LNCAP (cell line): ENCODE measurements around the gene ZCCHC24.

ENCODE experiments used
- TF ChIP-seq, protein P1 (sequence below): fragments of 450-650 bp; IDR thresholded peaks from 2 replicates; pipeline ENCODE4 v1.5.1; 2017; ENCODE audit warnings: mild to moderate bottlenecking

Gene ZCCHC24

DNA sequence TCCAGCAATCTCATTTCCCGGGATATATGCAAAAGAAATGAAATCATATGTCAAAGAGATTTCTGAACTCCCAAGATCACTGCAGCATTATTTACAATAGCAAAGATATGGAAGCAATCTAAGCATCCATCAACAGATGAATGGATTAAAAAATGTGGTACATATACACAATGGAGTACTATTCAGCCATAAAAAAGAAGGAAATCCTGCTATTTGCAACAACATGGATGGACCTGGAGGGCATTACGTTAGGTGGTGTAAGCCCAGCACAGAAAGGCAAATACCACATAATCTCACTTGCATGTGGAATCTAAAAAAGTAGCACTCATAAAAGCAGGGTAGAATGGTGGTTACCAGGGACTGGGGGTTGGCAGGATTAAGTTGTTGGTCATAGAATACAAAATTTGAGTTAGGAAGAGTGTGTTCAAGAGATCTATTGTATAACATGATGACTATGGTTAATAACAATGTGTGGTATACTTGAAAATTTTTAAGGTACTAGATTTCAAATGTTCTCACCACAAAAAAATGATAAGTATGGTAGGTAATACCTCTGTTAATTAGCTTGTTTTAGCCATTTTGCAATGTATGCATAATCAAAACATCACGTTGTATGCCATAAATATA is 34.0 kb upstream of the ZCCHC24 start:
- TF ChIP-seq, protein P1, sequence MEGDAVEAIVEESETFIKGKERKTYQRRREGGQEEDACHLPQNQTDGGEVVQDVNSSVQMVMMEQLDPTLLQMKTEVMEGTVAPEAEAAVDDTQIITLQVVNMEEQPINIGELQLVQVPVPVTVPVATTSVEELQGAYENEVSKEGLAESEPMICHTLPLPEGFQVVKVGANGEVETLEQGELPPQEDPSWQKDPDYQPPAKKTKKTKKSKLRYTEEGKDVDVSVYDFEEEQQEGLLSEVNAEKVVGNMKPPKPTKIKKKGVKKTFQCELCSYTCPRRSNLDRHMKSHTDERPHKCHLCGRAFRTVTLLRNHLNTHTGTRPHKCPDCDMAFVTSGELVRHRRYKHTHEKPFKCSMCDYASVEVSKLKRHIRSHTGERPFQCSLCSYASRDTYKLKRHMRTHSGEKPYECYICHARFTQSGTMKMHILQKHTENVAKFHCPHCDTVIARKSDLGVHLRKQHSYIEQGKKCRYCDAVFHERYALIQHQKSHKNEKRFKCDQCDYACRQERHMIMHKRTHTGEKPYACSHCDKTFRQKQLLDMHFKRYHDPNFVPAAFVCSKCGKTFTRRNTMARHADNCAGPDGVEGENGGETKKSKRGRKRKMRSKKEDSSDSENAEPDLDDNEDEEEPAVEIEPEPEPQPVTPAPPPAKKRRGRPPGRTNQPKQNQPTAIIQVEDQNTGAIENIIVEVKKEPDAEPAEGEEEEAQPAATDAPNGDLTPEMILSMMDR, result no peak

DNA sequence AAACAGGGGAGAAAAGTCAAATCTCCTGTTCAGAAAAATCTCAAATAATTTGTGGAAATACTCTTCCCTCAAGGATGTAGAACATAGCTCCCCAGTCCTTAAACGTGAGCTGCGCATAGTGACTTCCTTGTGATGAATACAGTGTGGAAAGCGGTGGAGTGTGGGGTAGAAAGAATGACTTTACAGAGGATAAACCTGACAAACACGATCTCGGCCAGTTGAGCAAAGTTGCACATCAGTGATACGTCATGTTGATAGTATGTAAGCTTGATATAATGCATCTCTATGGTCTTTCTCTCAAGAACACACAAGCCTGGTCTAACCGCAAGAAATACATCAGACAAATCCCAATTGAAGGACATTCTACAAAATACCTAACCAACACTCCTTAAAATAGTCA is 32.0 kb upstream of the ZCCHC24 start:
- TF ChIP-seq, protein P1, result no peak

DNA sequence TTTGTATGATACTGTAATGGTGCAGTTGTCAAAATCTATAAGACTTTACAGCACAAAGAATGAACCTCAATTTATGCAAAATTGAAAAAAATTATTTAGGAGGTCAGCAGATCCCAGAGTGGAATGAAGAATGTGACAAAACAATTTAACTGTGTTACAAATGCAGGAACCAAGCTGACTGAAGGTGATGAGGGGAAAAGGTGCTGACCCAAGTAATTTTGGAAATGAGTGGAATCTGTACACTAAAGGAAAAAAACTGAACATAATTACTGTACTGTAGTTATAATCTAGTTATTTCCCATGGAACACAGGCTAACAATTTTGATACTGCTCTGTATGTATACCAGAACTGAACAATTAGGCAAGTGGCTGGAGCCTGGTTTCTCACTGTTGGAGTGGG is 31.2 kb upstream of the ZCCHC24 start:
- TF ChIP-seq, protein P1, result no peak

DNA sequence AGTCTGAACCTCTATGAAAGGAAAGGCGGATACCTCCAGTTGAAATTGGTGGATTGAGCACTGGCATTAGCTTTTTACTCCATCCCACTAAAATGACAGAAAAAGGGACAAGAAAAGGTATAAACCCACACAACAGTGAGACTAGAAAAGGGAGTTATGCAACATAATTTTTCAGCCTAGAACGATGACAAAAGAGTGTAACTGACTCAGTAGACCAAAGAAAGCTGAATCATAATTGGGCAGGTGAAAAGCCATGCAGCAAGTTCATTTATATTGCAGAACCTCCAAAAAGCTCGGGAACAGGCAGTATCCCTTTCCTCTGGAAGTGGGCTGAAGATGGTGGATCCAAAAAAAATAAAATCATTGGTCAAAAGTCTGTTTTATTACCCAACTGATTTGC is 30.5 kb upstream of the ZCCHC24 start:
- TF ChIP-seq, protein P1, result no peak

DNA sequence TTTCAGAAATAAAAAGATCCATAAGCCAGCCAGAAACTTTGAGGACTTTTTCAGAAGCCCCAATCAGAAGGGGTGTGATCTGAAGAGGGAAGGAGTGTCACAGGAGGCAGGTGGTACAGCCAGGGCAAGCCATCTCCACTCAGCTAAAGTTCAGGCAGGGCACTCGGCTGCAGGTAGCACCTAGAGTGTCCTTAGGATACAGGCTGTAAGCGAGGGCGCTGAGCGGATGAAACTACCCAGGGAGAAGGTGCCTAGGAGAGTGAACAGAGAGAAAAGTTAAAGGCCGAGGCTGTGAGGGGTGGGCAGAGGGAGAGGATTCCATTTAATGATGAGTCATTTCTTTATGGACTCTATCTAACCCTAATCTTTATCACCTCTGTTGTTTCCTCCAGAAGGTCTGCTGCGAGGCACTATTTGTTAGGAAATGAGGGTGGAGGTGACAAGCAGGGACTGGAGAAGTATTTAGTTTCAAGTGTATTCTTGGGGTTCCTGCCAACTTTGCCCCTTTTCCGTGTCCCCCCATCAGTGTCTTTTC is 29.8 kb upstream of the ZCCHC24 start:
- TF ChIP-seq, protein P1, result no peak

DNA sequence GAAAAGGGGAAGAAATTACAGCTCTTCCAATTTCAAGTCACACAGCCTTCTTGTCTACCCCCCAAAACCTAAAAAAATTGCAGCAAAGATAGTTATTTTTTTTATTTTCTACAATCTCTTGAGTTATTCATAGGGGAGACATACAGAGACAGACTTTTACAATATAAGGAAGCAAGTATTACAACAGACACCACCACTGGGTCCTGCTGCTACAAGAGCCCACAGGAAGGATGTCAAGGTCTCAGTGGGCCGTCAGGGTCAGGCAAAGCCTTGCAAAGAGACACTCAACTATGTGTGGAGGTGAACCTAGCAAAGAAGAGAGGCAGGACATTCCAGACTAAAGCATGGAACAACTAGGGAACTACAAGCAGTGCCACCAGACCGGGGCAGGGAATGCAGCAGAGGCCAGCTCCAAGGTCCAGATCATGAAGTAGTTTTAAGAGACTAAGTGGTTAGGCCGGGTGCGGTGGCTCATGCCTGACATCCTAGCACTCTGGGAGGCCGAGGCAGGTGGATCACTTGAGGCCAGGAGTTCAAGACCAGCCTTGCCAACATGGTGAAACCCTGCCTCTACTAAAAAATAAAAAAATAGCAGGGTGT is 28.2 kb upstream of the ZCCHC24 start:
- TF ChIP-seq, protein P1, result no peak

DNA sequence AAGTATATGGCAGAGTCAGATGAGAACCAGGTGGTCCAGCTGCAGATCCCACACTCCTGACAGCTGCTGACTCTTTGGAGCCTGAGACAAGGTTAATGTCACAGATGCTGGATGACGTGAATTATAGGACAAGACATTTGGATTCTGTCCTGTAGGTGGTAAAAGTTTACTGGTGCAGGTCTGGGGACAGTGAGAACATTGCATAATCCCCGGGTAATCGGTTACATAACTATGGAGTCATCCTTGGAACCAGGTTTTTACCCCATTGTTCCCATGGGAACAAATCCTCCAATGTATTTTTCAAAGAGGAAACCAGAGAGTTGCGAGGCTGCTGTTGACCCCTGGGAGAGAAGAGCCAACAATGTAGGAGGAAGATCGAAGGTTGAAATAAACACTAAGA is 27.5 kb upstream of the ZCCHC24 start:
- TF ChIP-seq, protein P1, result no peak
